CD4-positive, alpha-beta T cell treated with Interleukin-10 for 1 hour (primary cell): ENCODE measurements around the gene OR4L1.
"Not testable (repeated sequence)": the region's sequence is repeated elsewhere in the genome, so short reads cannot be mapped to it uniquely, and the experiment has no call there.

Experiments
- DNase-seq: peaks from one replicate; pipeline ENCODE4 v3.0.0-alpha.2; 2020

Gene OR4L1

GRCh38 chr14:20059745-20060144 is at the start of gene OR4L1:
OR4L1 (plus strand) TSS chr14:20060045; CDS start chr14:20060045, 0 bp downstream.
- DNase-seq = no peak

GRCh38 chr14:20019257-20019865 is 40.5 kb upstream of the OR4L1 start, which contains the start of gene OR4K14:
OR4K14 (minus strand) TSS chr14:20019307; CDS start chr14:20015193, 4,114 bp downstream.
- no peak for DNase-seq

- no peak for DNase-seq
Measured at GRCh38 chr14:20031058-20031457, 28.8 kb upstream of the OR4L1 start.

GRCh38 chr14:20035449-20035848 is 24.4 kb upstream of the OR4L1 start:
- no peak for DNase-seq

GRCh38 chr14:20035938-20036337 is 23.9 kb upstream of the OR4L1 start, which contains the start of gene OR4K13:
OR4K13 (minus strand) TSS chr14:20036038; CDS start chr14:20034758, 1,280 bp downstream.
- DNase-seq = no peak

- DNase-seq = no peak
Measured at GRCh38 chr14:20044243-20044642, 15.6 kb upstream of the OR4L1 start.

GRCh38 chr14:20048202-20048601 is 11.6 kb upstream of the OR4L1 start:
- no peak for DNase-seq

GRCh38 chr14:20092050-20092449 is 32.2 kb downstream of the OR4L1 start:
- no peak for DNase-seq

- DNase-seq = no peak
Measured at GRCh38 chr14:20093442-20093841, 33.6 kb downstream of the OR4L1 start.

- DNase-seq = not testable (repeated sequence)
Measured at GRCh38 chr14:20098926-20099770, 39.3 kb downstream of the OR4L1 start.

GRCh38 chr14:20110438-20110837 is 50.6 kb downstream of the OR4L1 start, which contains the start of gene OR4K17:
OR4K17 (plus strand) TSS chr14:20110739; CDS start chr14:20117500, 6,761 bp downstream.
- DNase-seq = no peak
